ENCODE measurements around the gene ATP6V1G3.

ATP6V1G3 gene

GRCh38 chr1:198560161-198560560 lies 19.7 kb upstream of the ATP6V1G3 start:
- H3K4me1 ChIP-seq (ENCODE audit: control insufficient read depth, insufficient read depth, low read length, poor library complexity, severe bottlenecking), result no peaks in the 10 kb centered on the region
- H3K4me3 ChIP-seq (ENCODE audit: extremely low read depth, insufficient read depth, low read length, poor library complexity, severe bottlenecking), result no peak overlapping the region
- no peaks in the 10 kb centered on the region for H3K9me3 ChIP-seq (ENCODE audit: control insufficient read depth, low read length)
- H3K27ac ChIP-seq (ENCODE audit: low read depth, low read length, severe bottlenecking), result no peak overlapping the region
- no peaks in the 10 kb centered on the region for H3K36me3 ChIP-seq (ENCODE audit: control insufficient read depth, insufficient read depth, low read length)
- WGBS, 2 experiments (ENCODE audit: insufficient coverage in 2 of 2), result 75 to 89% methylated on average over 2 of the region's 2 CpGs

GRCh38 chr1:198559362-198559761 lies 18.9 kb upstream of the ATP6V1G3 start:
- Histone ChIP-seq H3K9me3 (ENCODE audit: control insufficient read depth, low read length) (no peaks in the 10 kb centered on the region), H3K4me3 (ENCODE audit: extremely low read depth, insufficient read depth, low read length, poor library complexity, severe bottlenecking) (no peak overlapping the region), H3K4me1 (ENCODE audit: control insufficient read depth, insufficient read depth, low read length, poor library complexity, severe bottlenecking) (no peaks in the 10 kb centered on the region), H3K36me3 (ENCODE audit: control insufficient read depth, insufficient read depth, low read length) (no peaks in the 10 kb centered on the region), H3K27ac (ENCODE audit: low read depth, low read length, severe bottlenecking) (no peak overlapping the region)

DNA sequence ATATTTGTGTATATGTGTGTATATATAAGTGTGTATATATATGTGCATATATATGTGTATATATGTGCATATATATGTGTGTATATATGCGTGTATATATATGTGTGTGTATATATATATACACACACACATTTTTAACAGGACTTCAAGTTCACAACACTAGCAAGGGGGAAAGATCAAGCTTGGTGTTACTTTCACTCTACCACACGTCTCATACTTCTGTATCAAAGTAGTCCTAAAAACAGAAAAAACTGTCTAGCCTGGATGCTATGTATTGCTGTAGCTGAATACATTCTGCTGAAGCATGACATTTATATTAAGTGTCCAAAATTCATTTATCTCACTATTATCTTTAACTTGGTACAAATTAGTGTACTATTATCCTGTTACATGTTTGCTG lies 17.9 kb upstream of the ATP6V1G3 start:
- H3K9me3 ChIP-seq (ENCODE audit: control insufficient read depth, low read length), result no peaks in the 10 kb centered on the region
- no peak overlapping the region for H3K27ac ChIP-seq (ENCODE audit: low read depth, low read length, severe bottlenecking)
- H3K4me3 ChIP-seq (ENCODE audit: extremely low read depth, insufficient read depth, low read length, poor library complexity, severe bottlenecking), result no peak overlapping the region
- H3K4me1 ChIP-seq (ENCODE audit: control insufficient read depth, insufficient read depth, low read length, poor library complexity, severe bottlenecking), result no peaks in the 10 kb centered on the region
- H3K36me3 ChIP-seq (ENCODE audit: control insufficient read depth, insufficient read depth, low read length), result no peaks in the 10 kb centered on the region
- no CpG with 5 or more reads among the region's 2 CpGs for WGBS, 2 experiments (ENCODE audit: insufficient coverage in 2 of 2)

DNA sequence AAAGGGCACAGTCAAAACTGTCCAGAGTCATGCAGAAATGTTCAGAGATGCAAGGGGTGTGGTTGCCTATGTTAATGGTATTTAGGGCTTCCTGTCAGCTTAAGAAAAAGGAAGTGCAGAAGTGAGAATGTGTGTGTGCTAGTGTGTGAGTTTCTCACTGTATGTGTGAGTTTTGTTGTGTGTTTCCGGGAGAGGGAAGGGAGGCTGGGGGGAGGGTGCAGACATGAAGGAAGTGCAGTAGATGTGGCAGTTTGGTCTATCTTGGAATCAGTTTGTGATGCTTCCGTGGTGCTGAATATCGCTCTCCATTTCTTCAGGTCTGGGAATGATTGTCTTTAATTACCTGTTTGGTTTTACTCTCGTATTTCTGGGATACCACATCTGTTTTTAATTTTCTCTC lies 16.5 kb upstream of the ATP6V1G3 start:
- Histone ChIP-seq H3K4me1 (ENCODE audit: control insufficient read depth, insufficient read depth, low read length, poor library complexity, severe bottlenecking) (no peaks in the 10 kb centered on the region), H3K4me3 (ENCODE audit: extremely low read depth, insufficient read depth, low read length, poor library complexity, severe bottlenecking) (no peak overlapping the region), H3K27ac (ENCODE audit: low read depth, low read length, severe bottlenecking) (no peak overlapping the region), H3K36me3 (ENCODE audit: control insufficient read depth, insufficient read depth, low read length) (no peaks in the 10 kb centered on the region), H3K9me3 (ENCODE audit: control insufficient read depth, low read length) (no peaks in the 10 kb centered on the region)
- 84 to 100% methylated on average over 1 to 3 of the region's 4 CpGs for WGBS, 2 experiments (ENCODE audit: insufficient coverage in 2 of 2)

GRCh38 chr1:198552668-198553416 lies 12.4 kb upstream of the ATP6V1G3 start:
- no CpG with 5 or more reads among the region's 2 CpGs for WGBS, 2 experiments (ENCODE audit: insufficient coverage in 2 of 2)
- Histone ChIP-seq H3K9me3 (ENCODE audit: control insufficient read depth, low read length) (no peaks in the 10 kb centered on the region), H3K36me3 (ENCODE audit: control insufficient read depth, insufficient read depth, low read length) (no peaks in the 10 kb centered on the region), H3K4me3 (ENCODE audit: extremely low read depth, insufficient read depth, low read length, poor library complexity, severe bottlenecking) (no peak overlapping the region), H3K27ac (ENCODE audit: low read depth, low read length, severe bottlenecking) (no peak overlapping the region), H3K4me1 (ENCODE audit: control insufficient read depth, insufficient read depth, low read length, poor library complexity, severe bottlenecking) (no peaks in the 10 kb centered on the region)

- Histone ChIP-seq H3K4me3 (ENCODE audit: extremely low read depth, insufficient read depth, low read length, poor library complexity, severe bottlenecking) (no peak overlapping the region), H3K9me3 (ENCODE audit: control insufficient read depth, low read length) (no peaks in the 10 kb centered on the region), H3K36me3 (ENCODE audit: control insufficient read depth, insufficient read depth, low read length) (no peaks in the 10 kb centered on the region), H3K27ac (ENCODE audit: low read depth, low read length, severe bottlenecking) (no peak overlapping the region), H3K4me1 (ENCODE audit: control insufficient read depth, insufficient read depth, low read length, poor library complexity, severe bottlenecking) (no peaks in the 10 kb centered on the region)
- WGBS, 2 experiments (ENCODE audit: insufficient coverage in 2 of 2), result 83 to 94% methylated on average over 3 of the region's 4 CpGs
These were observed 10.6 kb upstream of the ATP6V1G3 start for GRCh38 chr1:198550941-198551524.

DNA sequence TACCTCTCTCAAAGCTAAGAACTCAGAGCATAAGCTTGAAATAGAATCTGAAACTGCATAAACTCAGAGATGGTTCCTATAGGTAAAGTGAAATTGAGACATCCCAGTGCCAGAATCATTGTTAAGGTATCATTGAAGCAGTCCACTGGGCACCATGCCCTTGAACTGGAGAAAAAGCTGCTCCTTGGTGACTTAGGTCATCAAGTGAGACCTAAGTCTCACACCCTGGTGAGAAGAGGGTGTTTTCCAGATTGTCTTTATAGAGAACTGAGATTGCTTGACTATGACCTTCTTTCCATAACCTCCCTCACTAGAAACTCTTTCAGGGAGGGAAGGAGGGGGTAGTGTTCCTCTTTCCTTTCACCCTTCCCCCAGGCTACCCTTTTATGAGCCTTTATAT lies 9.4 kb upstream of the ATP6V1G3 start:
- Histone ChIP-seq H3K4me1 (ENCODE audit: control insufficient read depth, insufficient read depth, low read length, poor library complexity, severe bottlenecking) (no peaks in the 10 kb centered on the region), H3K9me3 (ENCODE audit: control insufficient read depth, low read length) (no peaks in the 10 kb centered on the region), H3K4me3 (ENCODE audit: extremely low read depth, insufficient read depth, low read length, poor library complexity, severe bottlenecking) (no peak overlapping the region), H3K36me3 (ENCODE audit: control insufficient read depth, insufficient read depth, low read length) (no peaks in the 10 kb centered on the region), H3K27ac (ENCODE audit: low read depth, low read length, severe bottlenecking) (no peak overlapping the region)

GRCh38 chr1:198548890-198549289 lies 8.4 kb upstream of the ATP6V1G3 start:
- H3K4me1 ChIP-seq (ENCODE audit: control insufficient read depth, insufficient read depth, low read length, poor library complexity, severe bottlenecking), result no peaks in the 10 kb centered on the region
- no peak overlapping the region for H3K4me3 ChIP-seq (ENCODE audit: extremely low read depth, insufficient read depth, low read length, poor library complexity, severe bottlenecking)
- H3K36me3 ChIP-seq (ENCODE audit: control insufficient read depth, insufficient read depth, low read length), result no peaks in the 10 kb centered on the region
- H3K27ac ChIP-seq (ENCODE audit: low read depth, low read length, severe bottlenecking), result no peak overlapping the region
- H3K9me3 ChIP-seq (ENCODE audit: control insufficient read depth, low read length), result no peaks in the 10 kb centered on the region

DNA sequence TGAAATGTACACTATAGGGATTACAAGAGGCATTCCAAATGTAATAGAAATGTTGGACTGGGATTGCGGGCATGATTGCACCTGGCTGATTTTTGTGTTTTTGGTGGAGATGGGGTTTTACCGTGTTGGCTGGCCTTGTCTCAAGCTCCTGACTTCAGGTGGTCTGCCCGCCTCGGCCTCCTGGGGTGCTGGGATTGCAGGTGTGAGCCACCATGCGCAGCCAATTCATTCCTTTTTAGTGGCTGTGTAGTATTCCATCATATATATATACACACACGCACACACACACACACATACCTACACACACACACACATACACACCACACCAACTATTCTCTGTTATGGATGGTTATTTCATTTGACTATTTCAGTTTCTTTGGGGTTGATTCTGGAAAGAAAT lies 4.7 kb upstream of the ATP6V1G3 start:
- Histone ChIP-seq H3K4me1 (ENCODE audit: control insufficient read depth, insufficient read depth, low read length, poor library complexity, severe bottlenecking) (no peaks in the 10 kb centered on the region), H3K9me3 (ENCODE audit: control insufficient read depth, low read length) (no peaks in the 10 kb centered on the region), H3K27ac (ENCODE audit: low read depth, low read length, severe bottlenecking) (no peak overlapping the region), H3K4me3 (ENCODE audit: extremely low read depth, insufficient read depth, low read length, poor library complexity, severe bottlenecking) (no peak overlapping the region), H3K36me3 (ENCODE audit: control insufficient read depth, insufficient read depth, low read length) (no peaks in the 10 kb centered on the region)
- 66% methylated on average over 2 of the region's 6 CpGs; no CpG with 5 or more reads in 1 of the 2 experiments for WGBS, 2 experiments (ENCODE audit: insufficient coverage in 2 of 2)

- WGBS, 2 experiments (ENCODE audit: insufficient coverage in 2 of 2), result no CpG with 5 or more reads among the region's 1 CpG
- Histone ChIP-seq H3K9me3 (ENCODE audit: control insufficient read depth, low read length) (no peaks in the 10 kb centered on the region), H3K4me1 (ENCODE audit: control insufficient read depth, insufficient read depth, low read length, poor library complexity, severe bottlenecking) (no peaks in the 10 kb centered on the region), H3K27ac (ENCODE audit: low read depth, low read length, severe bottlenecking) (no peak overlapping the region), H3K36me3 (ENCODE audit: control insufficient read depth, insufficient read depth, low read length) (no peaks in the 10 kb centered on the region), H3K4me3 (ENCODE audit: extremely low read depth, insufficient read depth, low read length, poor library complexity, severe bottlenecking) (no peak overlapping the region)
These were observed 3.8 kb upstream of the ATP6V1G3 start for GRCh38 chr1:198544265-198544664.

DNA sequence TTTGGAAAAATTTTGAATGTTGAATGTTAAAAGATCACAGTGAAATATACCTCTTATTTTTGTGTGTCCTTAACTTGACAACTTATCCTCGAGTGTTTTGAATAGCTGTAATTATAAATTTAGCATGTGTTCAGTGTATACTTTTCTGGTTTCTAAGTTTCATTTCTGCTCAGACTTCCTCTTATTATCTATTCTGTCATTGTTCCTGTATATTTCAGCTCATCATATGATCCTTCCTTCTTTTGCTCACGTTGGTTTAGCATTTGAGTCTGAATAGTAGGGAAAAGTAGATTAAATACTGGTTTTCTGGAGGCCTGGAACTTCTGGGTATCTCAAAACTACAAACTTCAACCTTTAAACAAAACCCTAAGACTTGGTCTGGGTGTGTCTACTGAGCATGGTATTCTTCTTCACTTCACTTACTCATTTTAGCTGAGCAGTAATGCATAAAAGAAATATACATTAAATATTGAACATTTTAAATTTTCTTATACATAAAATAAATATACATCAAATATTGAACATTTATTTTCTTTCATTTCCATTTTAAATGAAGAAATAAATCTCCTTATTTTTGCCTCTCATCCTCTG lies 3.3 kb upstream of the ATP6V1G3 start:
- Histone ChIP-seq H3K4me3 (ENCODE audit: extremely low read depth, insufficient read depth, low read length, poor library complexity, severe bottlenecking) (no peak overlapping the region), H3K36me3 (ENCODE audit: control insufficient read depth, insufficient read depth, low read length) (no peaks in the 10 kb centered on the region), H3K4me1 (ENCODE audit: control insufficient read depth, insufficient read depth, low read length, poor library complexity, severe bottlenecking) (no peaks in the 10 kb centered on the region), H3K9me3 (ENCODE audit: control insufficient read depth, low read length) (no peaks in the 10 kb centered on the region), H3K27ac (ENCODE audit: low read depth, low read length, severe bottlenecking) (no peak overlapping the region)
- no CpG with 5 or more reads among the region's 2 CpGs for WGBS, 2 experiments (ENCODE audit: insufficient coverage in 2 of 2)

Measured in mesodermal cell (in vitro differentiated cells).